Cardiac septum (tissue), 1 donor: ENCODE measurements around the gene BNC2. TPM values are rescaled to one million over a fixed set of nuclear protein-coding genes. Genes with fewer than 3 reads are reported as not detected.

Source experiments
- DNase-seq: peaks from one replicate; pipeline ENCODE4 v3.0.0-alpha.2; 2020; ENCODE audit warnings: low spot score
- intact Hi-C: fragments of 100-400 bp; cut with DNase I; formaldehyde crosslinking; loops from one replicate; pipeline ENCODE4 v1.14.0; 2022
- total RNA-seq: library from RNA; stranded (reverse); fragmentation: NEBNext Ultra II Directional; extraction: Animal tissue kit (Norgen Biotek cat#: 25700); gene quantifications from one replicate; pipeline ENCODE4 v1.2.1, GENCODE V29; 2021
- donor health status: DM: no; HTN: no; CAD: no.

The BNC2 gene
- total RNA-seq, 1 donor from 2014 or later = 6.6 TPM

DNA sequence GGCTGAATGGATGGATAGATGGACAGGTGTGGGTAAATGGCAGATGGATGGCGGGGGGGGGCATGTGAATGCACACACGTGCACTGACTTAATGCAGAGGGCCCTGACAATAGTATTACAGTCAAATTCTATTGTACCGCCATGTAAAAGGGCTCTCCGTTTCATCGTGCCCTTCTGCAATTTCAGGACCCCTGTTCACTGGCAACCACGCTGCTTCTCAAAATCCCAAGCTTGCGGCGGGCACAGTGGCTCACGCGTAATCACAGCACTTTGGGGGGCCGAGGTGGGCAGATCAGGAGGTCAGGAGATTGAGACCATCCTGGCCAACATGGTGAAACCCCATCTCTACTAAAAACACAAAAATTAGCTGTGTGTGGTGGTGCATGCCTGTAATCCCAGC, 211.4 kb downstream of the BNC2 start:
- intact Hi-C loops = loop anchor here (10.0 kb wide), 1 partner anchor 84 kb away; no protein-coding TSS in a partner anchor
- no peak for DNase-seq

DNA sequence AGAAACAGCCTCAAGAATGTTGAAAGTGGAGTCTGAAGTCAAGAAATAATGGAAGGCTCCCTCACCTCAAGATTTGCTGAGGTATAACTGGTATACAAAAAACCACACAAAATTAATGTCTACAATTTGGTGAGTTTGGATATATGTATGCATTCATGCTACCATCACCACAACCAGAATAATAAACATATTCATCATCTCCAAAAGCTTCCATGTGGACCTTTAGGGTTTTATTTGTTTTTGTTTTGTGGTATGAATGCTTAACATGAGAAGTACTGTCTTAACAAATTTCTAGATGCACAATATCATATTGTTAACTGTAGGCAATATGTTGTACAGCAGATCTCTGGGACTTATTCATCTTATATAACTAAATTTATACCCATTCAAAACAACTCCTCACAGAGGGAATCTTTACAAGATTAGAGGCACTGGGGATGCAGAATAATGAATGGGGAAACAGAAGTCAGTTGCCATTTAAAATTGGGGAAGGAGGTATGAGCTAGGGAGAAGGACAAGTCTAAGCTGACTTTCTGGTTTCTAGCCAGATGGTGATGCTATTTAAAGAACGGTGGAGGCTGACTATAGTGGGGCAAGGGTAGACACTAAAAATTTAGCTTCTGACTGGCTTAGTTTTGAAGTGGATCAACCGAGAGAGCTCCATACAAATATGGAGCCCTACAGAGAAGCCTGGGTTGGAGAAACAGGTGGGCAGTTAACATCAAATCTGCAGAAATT, 213.9 kb downstream of the BNC2 start:
- intact Hi-C loops = loop anchor here (10.0 kb wide), 1 partner anchor 82 kb away; no protein-coding TSS in a partner anchor
- DNase-seq = no peak

- intact Hi-C loops = loop anchor here (10.0 kb wide), 1 partner anchor 80 kb away; no protein-coding TSS in a partner anchor
- DNase-seq = no peak
These were observed 215.8 kb downstream of the BNC2 start for GRCh38 chr9:16654596-16655126.

- no peak for DNase-seq
- intact Hi-C loops = loop anchor here (10.0 kb wide), 1 partner anchor 79 kb away; no protein-coding TSS in a partner anchor
These were observed 216.7 kb downstream of the BNC2 start for GRCh38 chr9:16653491-16654399.

DNA sequence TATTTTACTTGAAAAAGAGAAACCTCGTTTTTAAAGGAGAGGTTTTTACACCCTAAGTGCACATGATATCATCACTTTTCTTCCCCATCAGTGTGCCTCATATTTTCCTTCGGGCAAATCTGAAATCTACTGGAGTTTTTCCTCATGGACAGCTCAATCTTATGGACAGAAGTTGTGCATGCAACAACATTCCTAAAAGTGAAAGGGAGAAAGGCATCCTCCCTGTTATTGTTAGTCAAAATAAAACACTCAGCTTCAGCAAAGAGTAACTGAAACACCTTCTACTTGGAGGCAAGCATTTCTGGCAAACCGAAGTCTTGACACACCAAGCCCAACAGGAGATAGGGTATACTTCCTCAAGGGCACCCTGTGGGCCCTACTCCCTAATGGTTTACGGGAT, 217.9 kb downstream of the BNC2 start:
- no peak for DNase-seq

DNA sequence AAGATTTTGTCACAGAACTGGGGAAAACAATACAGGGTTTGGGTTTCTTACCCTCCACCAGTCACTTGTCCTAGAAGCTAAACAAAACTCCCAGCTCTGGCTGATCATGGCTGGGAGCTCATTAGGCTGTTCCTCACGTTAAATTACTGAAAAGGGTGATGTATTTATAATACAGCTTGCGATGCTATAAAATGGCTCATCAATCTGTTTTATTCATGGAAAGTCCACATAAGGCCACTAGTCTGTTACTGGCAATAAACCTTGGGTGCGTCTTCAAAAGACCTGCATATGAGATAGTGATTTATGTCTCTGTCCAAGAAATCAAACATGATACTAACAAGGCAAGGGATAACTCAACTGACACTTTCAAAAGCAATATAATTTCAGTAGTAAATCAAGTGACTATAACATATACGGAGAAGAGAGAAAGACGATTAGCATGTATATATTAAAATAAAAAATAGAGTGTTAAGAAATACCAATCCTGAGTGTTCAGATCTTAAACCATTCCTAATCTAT, 219.0 kb downstream of the BNC2 start:
- DNase-seq = no peak
- intact Hi-C loops = loop anchor here (10.0 kb wide), 1 partner anchor 77 kb away; no protein-coding TSS in a partner anchor

More for the DNA sequence above, 217.9 kb downstream of the BNC2 start:
- intact Hi-C loops = loop anchor here (10.0 kb wide), 1 partner anchor 78 kb away; no protein-coding TSS in a partner anchor

GRCh38 chr9:16645970-16646369, 224.5 kb downstream of the BNC2 start:
- intact Hi-C loops = no loop called here
- no peak for DNase-seq

DNA sequence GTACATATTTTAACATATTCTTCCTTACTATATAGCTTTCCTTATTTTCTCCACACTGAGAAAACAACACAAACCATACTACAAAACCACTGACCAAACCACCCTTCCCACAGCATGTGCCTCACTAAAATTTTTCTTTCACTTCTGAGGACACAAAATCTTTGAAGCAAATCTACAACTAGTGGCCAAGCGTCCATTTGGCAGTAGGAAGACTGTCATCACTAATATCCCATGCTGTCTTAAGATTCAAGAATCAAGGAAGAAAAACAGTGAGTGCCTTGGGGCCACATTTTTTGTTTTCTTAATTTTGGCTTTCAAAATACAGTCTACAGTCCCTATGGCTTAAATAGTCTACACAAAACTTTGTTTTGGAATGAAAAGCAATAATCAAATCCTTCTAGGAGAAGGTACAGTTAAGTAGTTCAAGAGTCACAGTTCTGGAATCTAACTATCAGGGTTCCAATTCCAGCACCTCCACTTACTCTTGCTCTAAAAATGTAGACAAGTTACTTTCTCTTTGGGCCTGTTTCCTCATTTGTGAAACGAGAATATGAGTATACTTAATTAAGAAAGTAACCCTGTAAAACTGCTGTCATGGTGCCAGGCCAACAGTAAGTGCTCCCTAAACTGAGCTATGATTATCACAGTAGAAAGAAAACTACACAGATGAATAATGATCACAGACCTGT, 227.9 kb downstream of the BNC2 start:
- no peak for DNase-seq
- intact Hi-C loops = no loop called here

GRCh38 chr9:16640649-16641048, 229.8 kb downstream of the BNC2 start:
- DNase-seq = no peak
- intact Hi-C loops = no loop called here

GRCh38 chr9:16639644-16640043, 230.8 kb downstream of the BNC2 start:
- DNase-seq = no peak
- intact Hi-C loops = no loop called here

DNA sequence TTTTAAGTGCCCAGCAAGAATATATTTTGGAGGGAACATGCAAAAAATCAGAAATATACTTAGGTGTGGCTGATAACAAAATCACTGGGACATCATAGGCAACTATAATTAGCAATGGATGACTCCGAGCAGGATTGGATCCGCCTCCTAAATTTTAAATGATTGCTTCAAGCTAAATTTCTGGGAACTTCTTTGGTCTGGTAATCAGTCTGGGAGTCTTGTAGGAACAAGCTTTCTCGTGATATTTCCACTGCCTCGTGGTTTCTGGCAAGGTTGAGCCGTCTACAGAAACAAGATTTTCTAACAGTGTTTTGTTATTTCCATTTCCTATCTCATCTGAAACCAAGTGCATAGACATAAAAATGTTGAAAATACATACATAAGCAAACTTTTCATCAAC, 232.6 kb downstream of the BNC2 start:
- intact Hi-C loops = no loop called here
- DNase-seq = no peak

DNA sequence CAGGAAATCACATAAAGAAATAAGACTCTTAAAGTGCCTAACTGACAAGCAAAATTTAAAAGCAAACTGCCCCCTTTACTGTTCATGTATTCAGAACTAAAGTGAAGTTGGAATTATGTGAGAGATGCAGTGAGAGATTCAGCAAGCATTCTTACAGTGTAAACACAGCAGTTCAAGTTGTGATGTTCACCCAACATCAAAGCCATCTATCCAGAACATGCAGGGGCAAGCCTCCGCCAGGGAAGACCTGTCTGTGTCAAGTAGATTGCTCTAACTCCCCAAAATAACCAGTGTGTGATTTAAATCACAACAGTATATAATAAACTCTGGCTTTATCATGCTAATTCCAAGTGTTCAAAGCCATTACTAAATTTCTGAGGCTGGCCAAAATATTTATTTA, 233.3 kb downstream of the BNC2 start:
- intact Hi-C loops = no loop called here
- DNase-seq = no peak

DNA sequence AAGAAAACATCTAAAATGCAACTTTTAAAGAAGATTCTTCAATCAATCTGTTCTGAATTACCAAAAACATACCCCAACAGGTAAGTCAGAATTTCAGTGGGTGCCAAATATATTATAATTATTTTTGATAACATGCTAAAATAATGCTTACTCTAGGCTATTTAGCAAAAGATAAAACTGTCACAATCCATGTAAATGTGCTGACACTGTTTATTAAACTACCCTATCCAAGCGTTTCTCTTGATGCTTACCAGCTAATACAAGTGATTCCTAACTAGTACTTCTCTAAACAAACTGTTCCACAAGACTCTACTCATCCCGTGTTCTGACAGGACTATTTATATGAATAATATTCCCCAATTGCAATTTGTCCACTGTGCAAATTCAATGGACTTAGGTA, 236.7 kb downstream of the BNC2 start:
- no peak for DNase-seq
- intact Hi-C loops = no loop called here

GRCh38 chr9:16628413-16628812, 242.1 kb downstream of the BNC2 start:
- intact Hi-C loops = loop anchor here (5.0 kb wide), 1 partner anchor 79 kb away; no protein-coding TSS in a partner anchor
- no peak for DNase-seq

- no peak for DNase-seq
- intact Hi-C loops = loop anchor here (5.0 kb wide), 1 partner anchor 79 kb away; no protein-coding TSS in a partner anchor
These were observed 242.5 kb downstream of the BNC2 start for GRCh38 chr9:16627967-16628366.

DNA sequence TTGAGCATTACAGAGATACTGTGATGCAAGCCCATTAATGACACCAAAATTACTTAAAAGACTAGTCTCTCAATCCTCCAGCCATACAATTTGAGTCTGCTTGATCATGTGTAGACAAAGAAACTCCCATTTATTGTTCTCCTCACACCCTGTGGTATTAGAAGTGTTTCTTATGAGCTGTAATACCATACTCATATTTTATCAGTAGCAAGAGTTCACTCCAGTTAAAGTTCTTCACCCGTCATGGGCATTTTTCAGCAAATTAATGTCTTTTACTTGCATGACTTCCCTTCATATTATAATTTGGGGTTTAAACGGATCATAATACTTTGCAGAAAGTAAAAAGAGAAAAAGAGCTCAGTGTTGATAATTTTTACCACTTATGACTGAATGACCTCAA, 242.9 kb downstream of the BNC2 start:
- no peak for DNase-seq
- intact Hi-C loops = loop anchor here (5.0 kb wide), 1 partner anchor 80 kb away; no protein-coding TSS in a partner anchor

DNA sequence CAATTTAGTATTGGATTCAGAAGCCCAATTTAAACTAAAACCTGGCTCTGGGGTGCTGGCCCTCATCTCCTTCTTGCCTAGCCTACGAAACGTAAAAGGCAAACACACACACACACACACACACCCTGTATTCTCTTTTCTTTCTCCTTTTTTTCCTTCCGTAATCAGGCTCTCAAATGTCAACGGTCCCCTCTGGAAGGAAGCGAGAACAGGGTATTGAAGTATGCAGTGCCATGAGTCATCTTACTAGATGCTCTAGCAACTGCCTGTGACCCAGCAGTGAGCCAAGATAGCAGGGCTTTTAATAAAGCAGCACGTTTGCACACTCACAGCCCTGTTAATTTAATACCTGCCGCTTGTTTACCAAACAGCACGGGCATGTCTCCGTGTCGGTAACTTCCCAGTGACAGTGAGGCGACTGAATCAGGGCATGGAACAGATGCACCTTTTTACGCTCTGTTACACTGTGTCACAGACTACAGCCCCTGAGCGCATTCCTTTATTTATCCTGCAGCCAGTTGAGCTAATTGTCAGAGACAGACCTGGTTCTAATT, 243.8 kb downstream of the BNC2 start:
- intact Hi-C loops = loop anchor here (5.0 kb wide), 1 partner anchor 81 kb away; no protein-coding TSS in a partner anchor
- no peak for DNase-seq

- DNase-seq = no peak
- intact Hi-C loops = loop anchor here (5.0 kb wide), 1 partner anchor 81 kb away; no protein-coding TSS in a partner anchor
These were observed 244.7 kb downstream of the BNC2 start for GRCh38 chr9:16625811-16626210.
